ENCODE measurements around the gene RBM34. TPM values are rescaled to one million over a fixed set of nuclear protein-coding genes. Genes with fewer than 3 reads are reported as not detected.
"Not testable (repeated sequence)": the region's sequence is repeated elsewhere in the genome, so short reads cannot be mapped to it uniquely, and the experiment has no call there.

The RBM34 gene
- total and polyA plus RNA-seq, 8 donors: 52.2 to 77.2 (median 67.3) TPM

- Histone ChIP-seq H3K4me1 (no peaks in the 10 kb centered on the region), H3K9me3 (no peaks in the 10 kb centered on the region), H3K27me3 (no peaks in the 10 kb centered on the region), H3K4me3 (no peak overlapping the region), H3K27ac (no peak overlapping the region), H3K36me3 (peaks cover 0 to 32% of the 10 kb centered on the region in 2 donors)
- ATAC-seq: no peak
- intact Hi-C loops (cut with DNase I): no loop called here
- DNase-seq: no peak
- TF ChIP-seq CTCF (IDR thresholded peaks at IDR 0.05): no peak
Observed at GRCh38 chr1:235205687-235206086, 44.6 kb upstream of the RBM34 start.

- H3K4me1 ChIP-seq: peaks cover 0 to 7% of the 10 kb centered on the region in 2 donors
- no peaks in the 10 kb centered on the region for H3K27me3 ChIP-seq
- peaks cover 0 to 10% of the 10 kb centered on the region in 2 donors for H3K36me3 ChIP-seq
- no peak overlapping the region for H3K27ac ChIP-seq
- intact Hi-C loops (cut with DNase I): no loop called here
- ATAC-seq (no peak), DNase-seq (no peak)
- H3K4me3 ChIP-seq: no peak overlapping the region
- TF ChIP-seq CTCF (IDR thresholded peaks at IDR 0.05): no peak
- H3K9me3 ChIP-seq: no peaks in the 10 kb centered on the region
Observed at GRCh38 chr1:235203428-235203827, 42.4 kb upstream of the RBM34 start.

- H3K4me1 ChIP-seq; intact Hi-C loops (cut with DNase I): not testable (repeated sequence)
Observed at GRCh38 chr1:235202447-235202846, 41.4 kb upstream of the RBM34 start.

GRCh38 chr1:235199441-235199840 is 38.4 kb upstream of the RBM34 start:
- peak in 1 of 4 donors; percentile 28 for DNase-seq
- intact Hi-C loops (cut with DNase I): no loop called here
- TF ChIP-seq CTCF (IDR thresholded peaks at IDR 0.05): no peak
- peaks cover 0 to 7% of the 10 kb centered on the region in 2 donors for H3K4me1 ChIP-seq
- ATAC-seq: peak; percentile 72
- no peaks in the 10 kb centered on the region for H3K27me3 ChIP-seq
- H3K9me3 ChIP-seq: no peaks in the 10 kb centered on the region
- peaks cover 0 to 33% of the 10 kb centered on the region in 2 donors for H3K36me3 ChIP-seq
- no peak overlapping the region for H3K4me3 ChIP-seq
- no peak overlapping the region for H3K27ac ChIP-seq

More at GRCh38 chr1:235202447-235202846, 41.4 kb upstream of the RBM34 start:
- DNase-seq, H3K36me3 ChIP-seq, H3K27ac ChIP-seq, H3K27me3 ChIP-seq, ATAC-seq, H3K4me3 ChIP-seq, H3K9me3 ChIP-seq: not testable (repeated sequence)

GRCh38 chr1:235190431-235190830 is 29.4 kb upstream of the RBM34 start:
- no peak for TF ChIP-seq CTCF (IDR thresholded peaks at IDR 0.05)
- Histone ChIP-seq H3K36me3 (peaks cover 0 to 69% of the 10 kb centered on the region in 2 donors), H3K27me3 (no peaks in the 10 kb centered on the region), H3K4me3 (no peak overlapping the region), H3K27ac (no peak overlapping the region), H3K9me3 (no peaks in the 10 kb centered on the region), H3K4me1 (no peaks in the 10 kb centered on the region)
- intact Hi-C loops (cut with DNase I): no loop called here
- no peak for DNase-seq
- ATAC-seq: no peak

GRCh38 chr1:235187316-235187715 is 26.3 kb upstream of the RBM34 start:
- H3K27me3 ChIP-seq: no peaks in the 10 kb centered on the region
- TF ChIP-seq CTCF (IDR thresholded peaks at IDR 0.05): no peak
- H3K27ac ChIP-seq: no peak overlapping the region
- no peak for DNase-seq
- peaks cover 0 to 54% of the 10 kb centered on the region in 2 donors for H3K36me3 ChIP-seq
- intact Hi-C loops (cut with DNase I): no loop called here
- H3K4me1 ChIP-seq: no peaks in the 10 kb centered on the region
- no peaks in the 10 kb centered on the region for H3K9me3 ChIP-seq
- ATAC-seq: no peak
- no peak overlapping the region for H3K4me3 ChIP-seq

All from left lung (tissue), 10 donors.